DMS79 treated with DMSO at 0.1 percent for 48 hours (cell line): ENCODE data around the gene OR2T8.

Experiments
- DNase-seq: peaks from one replicate; lab custom pipeline; 2025; lab: John Stamatoyannopoulos, UW

Gene OR2T8

DNA sequence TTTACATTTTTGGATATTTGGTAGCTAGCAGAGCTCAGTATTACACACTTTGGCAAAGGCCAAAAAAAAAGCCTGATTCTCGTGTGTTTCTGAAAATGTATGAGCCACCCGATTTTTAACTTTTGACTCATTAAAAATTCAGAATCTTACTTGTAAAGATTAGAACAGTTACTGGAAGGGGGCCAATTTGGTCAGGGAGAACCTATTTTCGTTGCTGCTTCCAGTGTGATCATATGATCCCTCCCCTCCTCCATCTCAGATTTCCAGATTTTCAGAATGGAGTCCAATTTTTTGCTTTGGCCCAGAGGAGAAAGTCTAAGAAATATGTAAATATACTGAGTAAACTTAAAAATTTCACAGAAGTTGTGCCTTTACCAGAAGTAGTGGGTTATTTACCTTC lies 41.7 kb downstream of the OR2T8 start:
- no peak for DNase-seq

GRCh38 chr1:247962911-247963588 lies 43.0 kb downstream of the OR2T8 start:
- DNase-seq: no peak

GRCh38 chr1:247964933-247965332 lies 44.9 kb downstream of the OR2T8 start, which contains the start of gene OR2AK2:
OR2AK2 (plus strand) TSS chr1:247965233; CDS start chr1:247965377, 144 bp downstream.
- no peak for DNase-seq

DNA sequence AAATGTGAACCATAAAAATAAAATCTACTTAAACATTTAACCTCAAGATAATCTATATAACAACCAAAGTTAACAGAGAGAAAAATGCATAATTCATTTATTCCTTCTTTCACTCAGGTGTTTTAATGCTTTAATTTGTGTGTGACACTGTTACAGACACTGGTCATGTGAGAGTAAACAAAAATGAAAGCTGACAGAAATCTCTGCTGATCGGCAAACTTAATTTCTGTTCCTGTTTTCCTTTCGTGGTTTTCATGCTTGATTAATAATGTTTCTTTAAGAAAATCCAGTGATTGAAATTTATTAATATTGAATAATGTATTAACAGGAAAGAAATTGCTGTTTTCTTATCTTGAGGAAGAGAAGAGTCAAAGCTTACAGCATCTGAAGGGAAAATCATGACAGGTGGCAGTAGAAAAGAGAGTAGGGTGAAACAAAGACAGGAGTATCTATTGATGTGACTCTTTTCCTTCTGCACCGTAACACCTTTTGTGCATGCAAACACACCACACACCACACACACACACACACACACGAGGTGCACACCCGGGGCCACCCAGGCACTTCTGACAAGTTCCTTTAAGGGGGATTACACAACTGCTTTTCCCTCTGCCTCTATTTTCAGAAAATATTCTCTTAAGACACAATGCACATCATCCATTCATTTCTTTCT lies 46.6 kb downstream of the OR2T8 start:
- DNase-seq: no peak
